GM19193 (cell line): ENCODE data around the gene FUT7.

Experiments
- POLR2A ChIP-seq: IDR thresholded peaks from 4 replicates; pipeline ENCODE4 v1.6.1; 2011; ENCODE audit not compliant: insufficient read depth, insufficient read length; ENCODE audit errors: extremely low read depth

The FUT7 gene

DNA sequence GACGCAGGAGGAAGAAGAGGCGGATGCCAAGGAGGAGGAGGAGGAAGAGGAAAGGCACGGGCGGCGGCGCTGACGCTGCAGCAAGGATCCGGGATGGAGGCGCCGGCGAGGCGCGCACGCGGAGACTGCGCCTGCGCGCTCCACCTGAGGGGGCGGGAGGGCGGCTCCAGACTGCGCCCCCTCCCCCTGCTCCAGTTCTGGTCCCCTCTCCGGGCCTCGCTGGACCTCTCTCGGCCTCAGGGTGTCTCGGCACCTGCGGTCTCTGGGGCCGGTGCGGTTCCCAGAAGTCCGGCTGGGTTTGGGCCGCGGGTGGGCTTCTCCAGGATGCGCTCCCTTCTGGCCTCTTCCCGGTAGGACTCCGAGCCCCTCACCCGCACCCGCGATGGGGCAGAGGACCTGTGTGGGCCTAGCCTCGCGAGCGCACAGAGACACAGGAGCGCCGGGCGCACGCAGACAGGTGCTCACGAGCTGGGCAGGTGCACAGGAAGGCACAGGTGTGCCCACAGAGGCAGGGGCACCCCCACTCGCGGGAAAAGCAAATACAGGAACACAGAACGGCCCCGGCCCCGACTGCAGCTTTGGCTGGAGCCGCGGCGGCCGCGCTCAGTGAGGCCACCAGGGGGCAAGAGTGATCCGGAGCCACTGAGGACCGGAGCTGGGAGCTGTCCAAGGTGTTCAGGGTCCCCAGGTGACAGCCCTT lies 14.3 kb upstream of the FUT7 start, which contains the start of gene NPDC1:
NPDC1 (minus strand) TSS at position 90 of the 700 bp plus-strand sequence. CDS start 188 bp downstream, outside the sequence.
- TF ChIP-seq POLR2A: no peak

DNA sequence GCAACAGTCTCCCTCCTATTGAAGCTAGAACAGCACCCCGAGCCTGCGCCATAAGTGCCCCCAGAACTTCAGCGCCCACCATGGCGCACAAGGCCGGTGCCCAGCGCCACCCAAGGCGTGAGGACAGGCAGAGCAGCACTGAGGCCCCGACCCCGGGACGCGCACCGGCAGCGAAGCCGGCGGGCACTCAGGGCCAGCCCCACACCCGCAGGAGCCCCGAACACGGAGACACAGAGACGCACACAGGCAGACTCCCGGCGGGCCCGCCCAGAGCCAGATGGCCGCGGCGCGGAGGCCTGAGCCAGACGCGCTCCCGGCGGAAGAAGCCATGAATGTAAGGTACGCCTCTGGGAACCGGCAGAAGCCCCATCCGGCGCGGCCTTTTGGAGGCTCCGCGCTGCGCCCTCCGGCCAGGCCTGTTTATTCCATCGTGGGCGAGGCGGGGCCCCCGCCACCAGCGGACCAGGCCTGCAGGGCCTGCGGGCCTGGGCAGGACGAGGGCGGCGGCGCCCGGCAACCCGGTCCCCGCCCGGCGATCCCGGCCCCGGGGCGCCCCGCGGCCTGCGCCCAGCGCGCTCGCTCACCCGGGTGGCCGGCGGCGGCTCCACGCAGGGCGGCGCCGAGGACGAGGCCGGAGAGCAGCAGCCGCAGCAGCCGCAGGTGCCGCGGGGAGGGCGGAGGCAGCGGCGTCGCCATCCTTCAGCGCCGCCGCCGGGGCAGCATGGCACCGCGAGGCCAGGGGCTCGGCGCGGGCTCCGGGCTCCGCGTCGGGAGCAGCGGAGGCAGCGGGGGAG lies 13.6 kb upstream of the FUT7 start:
- no peak for TF ChIP-seq POLR2A

DNA sequence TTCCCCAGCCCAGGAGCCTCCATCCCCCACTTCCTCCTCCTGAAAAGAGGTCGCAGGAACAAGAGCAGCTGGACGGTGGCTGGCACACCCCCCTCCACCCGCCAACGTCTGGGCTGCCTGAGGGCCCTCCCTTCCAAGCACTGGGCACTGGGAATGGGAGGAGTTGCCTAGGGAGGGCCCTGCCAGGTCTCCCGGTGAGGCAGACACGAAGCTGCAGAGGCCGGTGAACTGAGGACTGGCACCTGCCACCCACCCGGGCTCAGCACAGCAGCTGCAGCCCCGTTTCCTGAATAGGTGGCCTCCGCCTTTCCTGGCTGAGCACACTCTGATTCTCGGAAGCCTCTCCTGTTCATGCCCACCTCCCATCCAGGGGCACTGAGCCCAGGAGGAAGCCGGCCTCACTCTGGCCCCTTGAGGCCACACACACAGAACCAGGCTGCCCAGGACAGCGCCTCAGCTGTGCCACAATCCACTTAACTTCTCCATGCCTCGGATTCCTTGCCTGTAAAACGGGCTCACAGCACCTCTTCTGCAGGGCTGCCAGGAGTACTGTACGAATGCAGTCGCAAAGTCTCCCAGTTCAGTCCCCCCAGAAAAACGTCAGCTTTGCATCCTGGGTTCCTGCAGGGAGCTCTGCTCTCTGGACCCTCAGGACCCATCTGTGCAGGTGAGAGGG lies 12.8 kb upstream of the FUT7 start:
- TF ChIP-seq POLR2A: no peak

DNA sequence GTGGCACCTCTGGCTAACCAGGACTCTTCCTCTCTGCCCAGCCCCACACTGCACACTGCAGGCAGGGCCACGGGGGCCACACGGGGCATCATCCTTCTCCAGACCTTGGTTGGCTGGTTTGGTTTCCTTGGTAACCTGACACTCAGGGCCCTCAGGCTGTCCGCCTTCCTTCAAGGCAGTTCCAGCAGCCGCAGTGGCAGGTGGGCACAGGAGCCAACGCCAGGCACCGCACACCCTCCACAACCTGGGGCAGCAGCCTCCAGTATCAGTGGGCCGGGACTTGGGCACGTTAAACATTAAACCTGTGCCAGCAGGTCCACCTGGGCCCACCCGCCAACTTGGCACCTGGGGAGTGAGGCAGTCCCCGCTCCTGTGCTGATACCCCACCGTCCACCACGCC lies 12.1 kb upstream of the FUT7 start:
- TF ChIP-seq POLR2A: no peak

DNA sequence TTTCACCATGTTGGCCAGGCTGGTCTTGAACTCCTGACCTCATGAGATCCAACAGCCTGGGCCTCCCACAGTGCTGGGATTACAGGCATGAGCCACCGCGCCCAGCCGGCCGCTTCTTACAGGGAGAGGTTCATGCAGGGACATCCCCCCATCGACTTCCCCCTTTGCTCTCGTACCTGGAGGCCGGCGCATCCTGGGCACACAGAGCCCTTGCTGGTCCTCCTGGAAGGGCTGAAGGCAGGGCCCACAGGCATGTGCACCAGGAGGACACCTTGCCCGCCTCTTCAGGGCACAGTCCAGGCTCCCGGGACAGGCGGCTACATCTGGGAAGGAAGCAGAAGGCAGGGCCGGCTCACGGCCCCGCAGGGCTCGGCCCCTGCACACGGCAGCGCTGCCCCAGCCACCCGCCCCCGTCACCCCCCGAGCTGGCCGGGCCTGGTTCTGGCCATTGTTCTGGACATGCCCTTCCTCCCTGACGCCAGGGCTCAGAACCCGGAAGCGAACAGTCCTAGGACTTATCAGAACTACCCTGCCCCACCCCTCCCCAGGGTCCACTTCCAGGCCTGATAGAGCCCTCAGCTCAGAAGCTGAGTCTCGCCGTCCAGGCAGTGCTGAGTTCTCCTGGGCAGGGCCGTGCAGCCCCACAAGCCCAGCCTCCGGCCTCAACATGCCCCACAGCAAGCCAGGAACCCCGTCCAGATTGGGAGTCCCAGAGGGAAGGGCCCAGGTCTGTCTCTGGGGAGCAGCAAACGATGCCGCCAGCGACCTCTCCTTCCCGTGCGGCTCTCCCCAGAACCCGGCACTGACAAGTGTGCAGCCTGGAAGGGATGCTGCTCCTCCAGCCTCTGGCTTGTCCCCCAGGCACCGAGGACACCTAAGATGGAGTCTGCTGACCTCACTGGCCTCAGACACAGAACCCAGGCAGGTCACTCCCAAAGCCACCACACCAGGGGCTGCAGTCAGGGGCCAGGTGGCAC lies 11.2 kb upstream of the FUT7 start:
- no peak for TF ChIP-seq POLR2A

DNA sequence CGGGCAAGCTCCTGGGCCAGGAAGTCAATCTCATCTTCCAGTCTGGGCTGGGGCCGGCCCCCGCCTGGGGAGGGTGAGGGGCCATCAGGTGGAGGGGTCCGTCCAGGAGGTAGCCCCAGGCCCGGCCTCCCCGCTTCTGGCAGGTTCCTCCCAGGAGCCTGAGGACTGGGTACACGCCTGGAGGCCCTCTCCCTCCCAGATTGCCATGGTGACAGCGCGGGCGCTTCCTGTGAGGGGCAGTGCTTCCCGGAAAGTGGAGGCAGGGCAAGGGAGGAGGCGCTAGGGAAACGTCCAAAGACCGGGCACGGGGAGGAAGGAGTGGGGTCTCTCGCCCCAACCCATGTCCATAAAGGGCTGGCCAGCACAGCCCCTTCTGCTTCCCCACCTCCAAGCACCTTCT lies 9.2 kb upstream of the FUT7 start:
- no peak for TF ChIP-seq POLR2A

DNA sequence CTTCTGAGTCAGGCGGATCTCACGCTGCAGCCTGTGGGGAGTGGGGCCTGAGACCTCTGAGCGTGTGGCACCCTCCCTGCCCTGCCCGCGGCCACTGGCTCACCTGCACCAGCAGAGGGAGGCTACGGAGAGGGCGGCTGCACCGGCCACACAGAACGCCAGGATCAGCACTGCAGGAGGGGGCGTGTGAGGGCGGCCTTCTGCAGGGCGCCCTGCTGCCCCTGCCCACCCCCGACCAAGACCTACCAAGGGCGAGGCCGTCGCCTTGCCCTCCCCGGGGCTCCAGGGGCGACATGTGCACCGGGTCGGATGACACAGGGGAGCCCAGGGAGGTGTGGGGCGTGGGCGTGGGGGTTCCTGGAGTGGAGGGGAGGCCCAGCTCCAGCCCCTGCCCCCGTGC lies 8.7 kb upstream of the FUT7 start:
- no peak for TF ChIP-seq POLR2A

DNA sequence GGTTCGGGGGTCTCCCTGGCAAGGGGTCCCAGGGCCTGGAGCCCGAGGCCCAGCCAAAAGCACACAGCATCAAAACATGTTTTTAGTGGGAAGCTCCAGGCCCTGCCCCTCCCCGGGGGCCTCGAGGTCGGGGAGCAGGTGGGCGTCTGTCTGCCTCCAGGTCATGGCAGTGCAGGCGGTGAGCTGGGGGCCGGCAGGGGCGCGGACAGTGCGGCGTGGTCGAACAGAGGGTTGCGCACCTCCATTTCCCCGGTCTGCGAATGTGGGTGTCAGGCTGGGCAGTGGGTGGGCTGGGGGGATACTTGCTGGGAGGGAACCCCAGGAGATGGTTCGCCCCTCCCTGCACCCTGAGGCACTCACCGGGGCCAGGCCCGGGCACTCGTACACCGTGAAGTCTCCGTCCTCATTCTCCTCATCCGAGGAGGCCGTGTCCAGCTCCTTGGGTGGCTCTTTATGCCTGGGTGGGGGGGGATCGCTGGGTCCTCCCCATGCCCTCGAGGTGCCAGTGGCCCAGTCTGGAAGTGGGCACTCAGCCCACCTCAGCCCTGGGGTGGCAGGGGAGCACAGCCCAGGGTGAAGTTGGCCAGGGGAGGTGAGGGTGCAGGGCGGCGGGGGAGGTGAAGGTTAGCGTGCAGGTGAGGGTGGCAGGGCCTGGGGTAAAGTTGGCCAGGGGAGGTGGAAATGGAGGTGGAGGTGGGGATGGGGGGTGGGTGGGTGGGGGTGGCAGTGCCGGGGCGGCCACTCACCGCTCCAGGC lies 7.9 kb upstream of the FUT7 start:
- no peak for TF ChIP-seq POLR2A

DNA sequence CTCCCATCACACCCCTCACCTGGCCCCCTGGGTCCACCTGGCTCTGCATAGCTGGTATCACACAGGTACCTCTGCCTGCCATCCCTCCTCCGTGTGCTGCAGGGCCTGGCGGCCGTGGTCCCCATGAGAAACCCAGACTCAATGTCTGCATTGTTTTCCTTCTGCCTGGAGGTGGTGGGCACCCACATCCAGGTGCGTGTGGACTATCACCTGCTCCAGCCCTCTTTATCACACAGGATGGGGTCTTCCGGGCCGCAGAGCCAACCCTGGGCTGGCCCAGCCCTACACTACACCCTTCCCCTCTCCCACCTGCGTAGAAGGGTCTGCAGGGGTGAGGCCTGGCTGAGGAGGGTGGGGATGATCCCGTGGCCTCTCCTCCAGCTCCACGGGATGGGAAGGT lies 7.0 kb upstream of the FUT7 start:
- no peak for TF ChIP-seq POLR2A

DNA sequence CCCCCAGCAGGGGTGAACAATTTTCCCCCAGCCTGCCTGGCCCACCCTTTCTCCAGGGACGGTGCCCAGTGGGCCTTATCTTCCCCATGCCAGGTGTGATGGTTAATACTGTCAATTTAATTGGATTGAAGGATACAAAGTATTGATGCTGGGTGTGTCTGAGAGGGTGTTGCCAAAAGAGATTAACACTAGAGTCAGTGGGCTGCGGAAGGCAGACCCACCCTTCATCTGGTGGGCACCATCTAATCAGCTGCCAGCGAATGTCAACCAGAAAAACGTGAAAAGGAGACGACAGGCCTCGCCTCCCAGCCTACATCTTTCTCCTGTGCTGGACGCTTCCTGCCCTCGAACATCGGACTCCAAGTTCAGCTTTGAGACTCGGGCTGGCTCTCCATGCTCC lies 5.6 kb upstream of the FUT7 start:
- TF ChIP-seq POLR2A: no peak

DNA sequence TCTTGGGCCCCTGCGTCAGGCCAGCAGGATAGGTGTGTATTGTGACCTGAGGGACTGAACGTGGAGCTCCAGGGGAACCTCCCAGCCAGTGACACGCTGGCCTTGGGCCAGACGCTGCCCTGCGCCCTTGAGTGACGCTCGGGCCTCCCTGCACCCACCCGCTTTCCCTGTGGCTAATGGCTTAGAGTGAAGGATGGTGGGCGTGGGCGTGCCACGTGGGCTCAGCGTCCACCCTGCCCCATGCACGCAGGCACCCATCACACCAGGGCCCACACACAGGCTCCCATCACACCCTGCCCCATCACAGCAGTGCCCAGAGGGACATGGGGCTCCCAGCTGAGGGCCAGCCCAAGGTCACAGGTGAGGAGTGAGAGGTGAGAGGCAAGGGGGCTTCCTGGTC lies 5.1 kb upstream of the FUT7 start:
- TF ChIP-seq POLR2A: no peak

DNA sequence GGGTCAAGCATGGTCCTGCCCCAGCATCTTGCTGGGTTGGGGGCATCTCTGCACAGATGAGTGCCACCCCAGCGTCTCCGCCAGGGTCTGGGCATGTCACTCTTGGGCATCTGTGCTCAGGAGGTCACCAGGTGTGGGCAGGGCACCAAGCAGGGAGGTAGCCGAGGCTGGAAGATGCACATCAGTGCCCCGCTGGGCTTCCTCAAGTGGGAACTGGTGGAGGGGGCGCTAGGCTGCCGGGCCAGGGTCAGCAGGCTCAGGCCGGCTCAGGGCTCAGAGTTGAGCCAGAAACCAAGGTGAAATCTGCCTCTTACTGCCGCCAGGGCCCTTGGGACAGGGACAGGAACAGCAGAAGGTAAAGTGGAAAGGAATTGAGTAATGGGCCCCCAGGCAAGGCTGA lies 4.0 kb upstream of the FUT7 start:
- no peak for TF ChIP-seq POLR2A

DNA sequence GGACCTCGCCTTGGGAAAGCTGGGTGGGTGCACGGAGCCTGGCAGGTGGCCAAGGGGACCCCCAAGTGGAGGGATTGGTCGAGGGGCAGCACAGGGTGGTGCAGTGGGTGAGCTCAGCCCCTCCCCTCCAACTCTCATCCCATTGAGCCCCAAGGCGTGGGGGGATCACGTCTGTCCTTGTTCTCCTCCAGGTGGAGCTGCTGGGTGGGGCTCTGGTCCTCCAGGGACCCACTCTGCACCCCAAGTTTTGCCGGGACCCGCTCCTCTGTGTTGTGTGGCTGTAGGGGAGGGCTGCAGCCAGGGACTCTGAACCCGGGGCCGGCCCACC lies 3.6 kb upstream of the FUT7 start:
- no peak for TF ChIP-seq POLR2A
